Activated T-cell treated with anti-CD3 and anti-CD28 coated beads for 48 hours (primary cell): ENCODE data around the gene KRTAP10-1.

Experiments used
- DNase-seq: peaks from one replicate; pipeline ENCODE4 v3.0.0-alpha.2; 2020; ENCODE audit warnings: low read depth

Gene KRTAP10-1

DNA sequence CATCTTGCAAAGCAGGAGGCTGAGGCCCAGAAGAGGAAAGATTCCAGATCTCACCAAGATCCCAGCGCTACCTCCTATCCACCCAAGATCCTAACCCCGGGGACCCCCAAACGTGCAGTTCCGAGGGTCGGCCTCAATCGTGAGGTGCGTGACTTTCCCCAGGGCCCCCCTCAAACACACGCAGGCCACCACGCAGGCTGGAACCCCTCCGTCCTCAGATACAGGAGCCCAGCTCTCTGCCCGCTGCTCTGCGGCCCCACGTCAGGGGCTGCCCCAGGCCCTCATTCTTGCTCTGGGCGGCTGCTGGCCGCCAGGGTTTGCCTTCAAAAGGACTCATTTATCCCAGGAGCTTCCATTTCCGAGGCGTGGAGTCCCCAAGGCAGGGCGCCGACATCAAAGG is 39.9 kb downstream of the KRTAP10-1 start:
- DNase-seq: no peak

DNA sequence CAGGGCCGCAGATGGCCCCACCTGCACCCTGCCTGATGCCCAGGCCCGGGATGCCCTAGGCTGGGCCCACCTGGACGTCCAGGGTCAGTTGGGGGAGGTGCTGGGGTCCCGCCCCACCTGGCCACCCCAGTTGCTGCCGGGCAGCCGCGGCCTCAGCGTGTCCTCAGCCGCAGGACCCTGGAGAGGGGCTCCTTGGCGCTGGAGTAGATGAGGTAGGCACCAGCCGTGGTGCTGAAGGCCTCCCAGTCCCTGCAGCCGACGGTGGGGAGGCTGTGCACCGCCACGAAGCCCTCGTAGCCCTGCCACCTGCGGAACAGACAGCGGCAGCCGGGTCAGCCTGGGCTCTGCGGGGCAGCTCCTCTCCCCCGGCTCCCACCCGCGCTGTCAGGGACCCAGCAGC is 40.4 kb downstream of the KRTAP10-1 start:
- DNase-seq: no peak

DNA sequence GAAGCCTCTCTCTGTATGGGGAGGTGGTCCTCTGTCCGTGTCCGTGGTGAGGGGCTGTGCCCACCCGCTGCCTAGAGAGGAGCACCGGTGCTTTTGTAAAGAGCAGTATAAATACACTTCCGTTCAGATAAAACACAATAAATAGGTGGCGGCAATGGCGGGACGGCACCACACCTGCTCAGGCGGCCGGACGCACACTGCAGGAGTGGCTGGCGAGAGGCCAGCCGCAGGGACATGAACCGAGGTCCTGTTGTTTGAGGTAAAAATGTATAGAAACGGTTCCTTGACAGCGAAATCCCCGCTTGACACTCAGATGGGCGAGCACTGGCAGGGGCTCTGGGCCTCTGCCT is 40.8 kb downstream of the KRTAP10-1 start:
- no peak for DNase-seq

DNA sequence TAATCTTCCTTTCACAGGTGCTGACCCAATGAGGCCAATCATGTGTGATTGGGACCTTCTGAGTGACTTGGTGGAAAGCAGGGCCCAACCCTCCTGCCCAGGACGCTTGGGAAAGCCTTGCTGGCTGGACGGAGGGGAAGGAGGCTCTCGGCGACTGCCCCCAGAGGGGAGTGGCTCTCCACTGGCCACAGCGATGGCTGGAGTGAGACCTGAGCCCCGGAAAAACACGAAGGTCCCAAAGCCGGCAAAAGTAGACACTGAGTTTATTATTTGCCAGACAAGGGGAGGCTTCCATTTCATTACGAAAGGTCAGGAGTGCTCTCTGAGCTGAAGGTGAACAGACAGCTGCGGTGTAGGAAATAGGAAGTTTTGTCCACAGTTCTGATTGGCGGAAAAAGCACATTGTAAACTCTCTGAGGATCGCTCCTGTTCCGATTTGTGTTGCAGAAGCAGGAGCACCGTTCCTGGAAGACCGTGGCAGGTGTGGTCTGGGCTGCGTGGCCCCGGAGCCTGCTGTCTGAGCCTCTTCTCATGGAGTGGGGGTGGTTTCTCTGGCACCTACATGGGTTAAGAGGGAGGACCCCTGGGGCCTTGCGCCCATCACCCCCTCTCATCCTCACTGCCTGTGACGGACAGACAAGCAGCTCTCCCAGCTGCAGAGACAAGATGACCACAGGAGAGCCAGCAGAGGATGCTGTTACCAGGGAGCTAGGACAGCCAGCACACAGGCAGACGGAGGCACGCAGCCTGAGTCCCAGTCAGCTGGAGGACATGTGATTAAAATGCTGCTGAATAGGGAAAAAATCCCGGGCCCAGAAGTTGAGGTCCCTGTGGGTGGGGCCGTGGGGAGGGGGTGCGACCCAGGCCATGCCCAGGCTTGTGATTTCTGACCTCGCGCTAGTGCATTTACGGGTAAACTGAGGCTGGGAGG is 41.5 kb downstream of the KRTAP10-1 start:
- no peak for DNase-seq

DNA sequence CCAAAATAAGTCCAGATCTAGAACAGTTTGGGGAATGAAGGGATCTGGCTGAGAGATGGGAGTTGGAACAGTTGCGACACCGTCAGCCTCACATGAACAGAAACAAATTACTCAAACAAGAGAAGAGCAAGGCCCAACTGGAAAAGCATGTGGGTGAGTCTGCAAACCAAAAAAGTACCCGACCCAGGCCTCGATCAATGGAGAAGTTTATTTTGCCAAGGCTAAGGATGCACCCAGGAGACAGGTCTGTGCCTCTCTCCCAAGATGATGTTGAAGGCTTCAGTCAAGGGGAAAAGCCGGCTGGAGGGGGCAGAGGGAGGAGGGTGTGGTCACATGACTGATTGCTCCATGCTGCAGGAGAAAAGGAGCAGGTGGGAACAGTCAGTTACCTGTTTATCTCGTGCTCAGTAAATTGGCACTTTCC is 42.3 kb downstream of the KRTAP10-1 start:
- no peak for DNase-seq

DNA sequence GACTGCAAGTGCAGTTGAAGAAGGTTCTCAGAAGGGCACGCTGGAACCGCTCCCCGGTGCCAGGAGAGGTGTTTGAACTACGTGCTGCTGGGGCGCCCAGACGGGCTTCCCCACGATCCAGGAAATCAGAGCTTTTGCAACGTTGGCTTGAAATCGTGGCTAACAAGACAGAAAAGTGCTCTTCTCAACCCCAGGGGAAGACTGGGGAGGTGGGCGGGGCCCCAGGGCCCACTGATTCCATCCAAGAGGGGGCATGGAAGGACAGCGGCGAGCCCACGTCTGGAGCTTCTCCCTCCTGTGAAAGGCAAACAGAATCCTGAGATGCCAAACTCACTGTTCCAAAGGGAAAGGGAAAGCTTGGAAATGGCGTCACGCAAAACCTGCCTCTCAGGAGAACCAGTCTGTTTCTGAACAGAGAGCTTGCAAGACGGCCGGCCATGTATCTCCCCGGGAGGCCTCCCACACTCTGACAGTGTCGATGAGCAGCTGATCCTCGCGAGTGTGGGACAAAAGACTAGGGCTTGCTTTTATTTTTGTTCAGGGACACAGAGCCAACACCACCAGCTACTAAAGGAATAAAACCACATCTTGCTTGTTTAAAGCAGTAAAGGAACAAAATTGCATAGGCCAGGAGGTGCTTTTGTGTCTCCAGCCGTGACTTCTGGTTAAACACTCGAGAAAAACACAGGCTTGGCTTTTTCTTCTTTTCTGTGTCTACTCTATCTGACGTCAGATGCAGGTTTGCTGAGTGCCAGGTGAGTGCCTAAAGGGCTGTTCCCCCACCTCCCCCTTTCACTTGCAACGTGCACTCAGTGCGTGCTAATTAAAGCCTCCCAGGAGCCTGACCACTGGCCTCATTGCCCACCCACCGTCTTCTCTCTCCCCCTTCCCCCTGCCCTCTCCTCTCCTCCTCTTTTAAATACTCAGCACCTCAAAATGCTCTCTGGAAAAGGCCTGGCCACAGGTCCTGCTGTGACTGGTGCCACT is 43.1 kb downstream of the KRTAP10-1 start:
- no peak for DNase-seq

DNA sequence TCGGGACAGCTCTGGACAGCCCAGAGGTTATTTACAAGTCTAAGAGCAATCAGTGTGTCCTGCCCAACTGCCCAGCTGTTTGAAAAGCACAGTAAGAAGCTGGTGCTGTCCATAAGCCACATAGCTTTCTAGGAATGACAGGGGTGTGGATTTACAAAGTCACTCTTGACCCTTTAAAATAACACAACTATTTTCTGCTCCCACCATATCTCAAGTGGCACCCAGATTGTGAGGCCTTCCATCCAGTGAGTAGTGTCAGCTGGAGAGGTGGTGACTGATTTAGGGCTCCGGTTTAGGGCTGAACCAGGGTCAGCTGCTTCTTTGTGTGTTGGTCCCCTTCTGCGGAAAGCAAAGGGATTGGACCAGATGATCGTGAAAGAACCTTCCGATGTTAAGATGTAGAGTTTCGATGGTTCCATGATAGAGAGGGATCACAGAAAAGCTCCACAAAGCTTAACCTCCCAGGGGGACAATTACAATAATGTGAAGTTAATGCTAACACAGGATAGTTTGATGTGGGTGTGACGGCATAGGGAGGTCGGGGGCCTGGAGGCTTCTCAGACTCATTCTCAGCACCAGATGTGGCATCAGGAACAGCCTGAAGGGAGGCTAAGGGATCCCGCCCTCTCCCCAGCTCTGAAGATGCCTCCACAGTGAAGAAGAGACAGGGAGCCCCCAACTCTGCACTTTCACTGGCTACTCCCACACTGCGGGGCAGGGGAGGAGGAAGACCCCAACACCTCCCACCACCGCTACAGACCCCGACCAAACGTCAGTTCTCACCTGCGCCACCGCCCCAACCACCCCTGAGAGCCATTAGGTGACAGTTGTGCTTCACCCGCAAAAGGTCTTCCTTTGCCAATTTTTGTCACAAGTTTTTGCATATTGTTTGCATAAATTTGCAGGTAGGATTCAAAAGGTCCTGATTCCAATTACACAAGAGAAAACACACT is 44.1 kb downstream of the KRTAP10-1 start:
- no peak for DNase-seq

DNA sequence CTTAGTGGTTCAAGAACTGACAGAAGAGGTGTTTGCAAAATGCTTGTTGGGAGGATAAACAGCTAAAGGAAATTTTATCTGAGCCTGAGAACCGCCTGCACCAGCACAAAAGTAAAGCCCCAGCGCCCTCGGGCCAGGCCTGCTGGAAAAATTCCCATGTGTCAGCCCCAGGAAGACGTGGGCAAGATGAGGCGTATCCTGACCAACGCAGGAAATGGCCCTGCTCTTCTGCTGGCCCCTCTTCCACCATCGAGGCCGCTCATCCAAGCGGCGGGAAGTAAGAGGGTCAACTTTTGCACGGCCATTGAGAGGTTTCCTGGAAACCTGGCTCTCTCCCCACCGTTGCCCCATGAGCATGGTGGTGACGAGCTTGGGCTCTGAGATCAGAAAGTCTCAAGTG is 45.0 kb downstream of the KRTAP10-1 start:
- DNase-seq: no peak

DNA sequence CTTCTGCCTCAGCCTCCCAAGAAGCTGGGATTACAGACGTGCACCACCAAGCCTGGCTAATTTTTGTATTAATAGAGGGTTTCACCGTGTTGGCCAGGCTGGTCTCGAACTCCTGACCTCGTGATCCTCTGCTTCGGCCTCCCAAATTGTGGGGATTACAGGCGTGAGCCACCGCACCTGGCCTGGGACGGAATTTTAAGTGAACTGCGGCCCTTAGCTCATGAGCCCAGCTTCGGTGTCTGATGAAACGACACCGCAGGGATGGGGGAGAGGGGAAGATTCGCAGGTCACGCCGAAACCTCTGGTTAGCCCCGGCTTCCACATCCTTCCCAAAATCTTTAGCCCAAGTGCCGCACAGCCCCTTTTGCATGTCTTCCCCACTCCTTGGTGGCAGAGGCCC is 45.6 kb downstream of the KRTAP10-1 start:
- DNase-seq: no peak

DNA sequence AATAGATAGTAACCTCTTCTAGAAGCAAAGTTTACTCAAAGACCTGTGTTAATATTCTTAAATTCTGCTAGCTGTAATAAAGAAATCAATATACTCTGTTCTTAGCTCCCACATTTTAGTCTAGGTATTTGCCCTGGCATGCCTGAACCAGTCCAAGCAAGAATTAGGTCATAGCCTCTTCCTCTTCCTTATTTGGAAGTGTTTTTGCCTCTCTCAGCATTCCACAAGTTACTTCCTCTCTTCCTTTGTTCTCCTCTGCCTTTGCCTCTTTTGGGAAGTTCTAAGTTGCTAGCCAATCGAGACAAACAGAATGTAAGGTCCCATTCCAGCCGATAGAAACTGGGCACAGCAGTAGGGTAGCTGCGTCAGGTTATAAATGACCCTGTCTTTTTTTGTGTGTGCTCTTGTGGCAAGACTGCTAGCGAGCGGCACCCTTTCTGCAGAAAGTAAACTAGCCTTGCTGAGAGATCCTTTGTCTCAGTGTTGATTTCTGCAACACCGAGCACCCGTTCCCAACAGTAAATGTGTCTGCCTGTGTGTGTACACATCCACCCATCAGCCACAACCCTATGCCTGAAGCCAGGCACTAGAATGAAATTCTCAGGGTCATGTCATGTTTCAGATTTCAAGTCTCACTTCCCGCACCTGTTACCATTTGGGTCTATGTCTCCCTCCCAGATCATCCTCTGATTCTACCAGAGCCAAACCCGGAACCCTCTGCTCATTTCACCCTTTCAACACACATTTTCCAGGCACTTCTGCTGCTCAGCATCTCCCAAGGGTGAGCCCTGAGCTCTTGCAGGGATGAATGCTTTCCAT is 47.2 kb downstream of the KRTAP10-1 start:
- DNase-seq: no peak

DNA sequence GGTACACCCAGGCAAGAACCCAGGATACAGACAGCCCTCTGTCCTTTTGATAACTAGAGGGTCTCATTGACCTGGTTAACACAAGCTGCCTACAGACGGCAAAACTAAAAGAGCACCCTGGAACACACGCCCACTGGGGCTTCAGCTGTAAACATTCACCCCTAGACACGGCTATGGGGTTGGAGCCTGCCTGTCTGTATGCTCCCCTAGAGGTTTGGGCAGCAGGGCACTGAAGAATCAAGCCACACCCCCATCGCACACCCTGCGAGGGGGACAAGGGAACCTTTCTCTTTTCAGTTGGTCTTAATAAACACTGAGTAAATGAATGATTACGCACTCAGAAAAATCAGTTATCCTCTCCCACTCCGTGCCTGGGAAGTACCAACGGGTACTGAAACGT is 49.2 kb downstream of the KRTAP10-1 start:
- DNase-seq: no peak

DNA sequence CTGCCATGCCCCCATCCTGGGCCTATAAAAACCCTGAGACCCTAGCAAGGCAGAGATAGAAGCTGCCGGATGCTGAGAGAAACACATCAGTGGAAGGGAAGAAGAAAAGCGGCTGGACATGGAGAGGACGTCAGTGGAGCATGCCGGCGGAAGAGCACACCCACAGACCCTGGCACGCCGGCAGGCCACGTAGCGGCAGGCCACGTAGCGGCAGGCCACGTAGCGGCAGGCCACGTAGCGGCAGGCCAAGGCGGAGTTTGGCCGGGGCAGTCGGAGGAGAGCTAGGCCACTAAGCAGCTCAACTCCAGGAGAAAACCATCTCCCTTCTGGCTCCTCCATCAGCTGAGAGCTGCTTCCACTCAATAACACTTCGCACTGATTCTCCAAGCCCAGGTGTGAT is 49.6 kb downstream of the KRTAP10-1 start:
- no peak for DNase-seq

DNA sequence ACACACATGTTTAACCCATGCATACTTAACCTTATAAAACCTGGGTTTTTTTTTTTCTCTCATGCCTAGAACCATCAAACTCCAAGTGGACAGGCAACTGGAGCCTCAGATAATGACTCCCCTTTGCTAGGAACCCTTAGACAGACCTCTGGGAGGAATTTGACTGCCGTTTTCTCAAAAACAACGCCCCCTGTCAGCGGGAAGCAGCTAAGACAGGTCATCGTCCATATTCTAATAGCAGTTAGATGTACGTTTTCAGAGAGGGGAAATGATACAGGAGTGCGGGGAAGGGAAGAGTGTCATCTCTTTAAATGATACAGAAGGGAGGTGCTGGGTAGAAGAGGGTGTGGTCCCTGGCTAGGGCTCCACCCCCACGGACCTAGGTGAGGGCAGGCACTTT is 50.0 kb downstream of the KRTAP10-1 start:
- no peak for DNase-seq
